H1 (cell line): ENCODE results near the gene NNMT.

Experiments used
- CEBPB ChIP-seq: IDR thresholded peaks from 2 replicates; pipeline ENCODE4 v1.6.1; 2012; ENCODE audit warnings: low read depth, low read length
- CTCF ChIP-seq, 3 experiments: IDR thresholded peaks; 1 replicate in 2 of 3; 2 replicates in 1 of 3; pipeline versions ENCODE4 v1.5.1 to v1.6.1; 2011; ENCODE audit warnings: low read length in 3 of 3, mild to moderate bottlenecking in 3 of 3, inconsistent platforms in 2 of 3, low read depth in 1 of 3, moderate library complexity in 1 of 3; ENCODE audit not compliant: insufficient read depth in 1 of 3; ENCODE audit errors: control extremely low read depth in 1 of 3
- POLR2A ChIP-seq, 2 experiments: IDR thresholded peaks; 1 replicate in 1 of 2; 2 replicates in 1 of 2; pipeline ENCODE4 v1.6.1; 2011; ENCODE audit warnings: low read depth in 2 of 2, low read length in 2 of 2, mild to moderate bottlenecking in 2 of 2; ENCODE audit errors: control extremely low read depth in 1 of 2
- POLR2AphosphoS5 ChIP-seq: IDR thresholded peaks from 2 replicates; pipeline ENCODE4 v1.6.1; 2011; ENCODE audit warnings: low read depth, low read length
- RAD21 ChIP-seq, 2 experiments: IDR thresholded peaks in 1 of 2; conservative IDR thresholded peaks in 1 of 2; 2 replicates each; pipeline ENCODE4 v1.6.1; 2011; ENCODE audit warnings: low read depth in 2 of 2, low read length in 2 of 2, improper control_type of control experiment in 1 of 2, inconsistent platforms in 1 of 2, mild to moderate bottlenecking in 1 of 2, moderate library complexity in 1 of 2
- SP4 ChIP-seq: IDR thresholded peaks from 2 replicates; pipeline ENCODE4 v1.6.1; 2012; ENCODE audit warnings: low read length, inconsistent platforms
- ZNF274 ChIP-seq: IDR thresholded peaks from 2 replicates; pipeline ENCODE4 v1.7.0; 2012; ENCODE audit warnings: low read length, borderline replicate concordance; ENCODE audit errors: extremely low read depth

DNA sequence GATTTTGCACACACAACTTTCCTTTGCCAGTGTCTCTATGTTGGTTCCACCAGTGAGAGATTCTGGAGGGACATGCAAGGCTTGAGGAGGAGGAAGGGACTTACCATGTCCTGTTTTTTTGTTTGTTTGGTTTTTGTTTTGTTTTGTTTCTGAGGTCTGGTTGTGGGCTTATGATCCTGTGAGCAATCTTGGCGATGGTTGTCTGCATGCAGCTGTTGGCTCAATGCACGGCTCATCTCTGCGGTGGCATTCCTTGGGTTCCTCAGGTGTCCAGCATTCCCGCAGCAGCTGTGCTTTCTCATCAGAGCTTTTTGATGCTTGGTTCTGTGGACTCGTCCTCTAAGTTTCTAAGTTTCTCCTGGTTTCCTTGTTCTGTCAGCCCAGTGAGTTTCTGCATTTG is 4.8 kb upstream of the NNMT start:
- no peak for TF ChIP-seq POLR2AphosphoS5
- no peak for TF ChIP-seq ZNF274
- no peak for TF ChIP-seq RAD21 (IDR thresholded peaks at IDR 0.05 in 1 of 2, conservative IDR thresholded peaks at IDR 0.05 in 1 of 2; ENCODE audit: low read depth in 2 of 2, low read length in 2 of 2)
- no peak for TF ChIP-seq SP4
- TF ChIP-seq POLR2A (IDR thresholded peaks at IDR 0.05; ENCODE audit: control extremely low read depth in 1 of 2, low read depth in 2 of 2, low read length in 2 of 2): no peak
- no peak for TF ChIP-seq CTCF (IDR thresholded peaks at IDR 0.05; ENCODE audit: control extremely low read depth in 1 of 3, insufficient read depth in 1 of 3, low read depth in 1 of 3, low read length in 3 of 3)
- no peak for TF ChIP-seq CEBPB
